ENCODE measurements around the gene CCDC24.

The CCDC24 gene

GRCh38 chr1:43996733-43997115, 5.3 kb downstream of the CCDC24 start:
- H3F3A ChIP-seq (ENCODE audit: insufficient read depth, low read length), result no peaks in the 10 kb centered on the region
- no peak overlapping the region for H2AFZ ChIP-seq (ENCODE audit: low read length)
- no peaks in the 10 kb centered on the region for H3K36me3 ChIP-seq (ENCODE audit: insufficient read depth, low read length)
- H3K9ac ChIP-seq (ENCODE audit: low read length), result no peak overlapping the region
- no peaks in the 10 kb centered on the region for H3K9me2 ChIP-seq (ENCODE audit: low read depth, low read length)
- no peaks in the 10 kb centered on the region for H3K79me2 ChIP-seq (ENCODE audit: insufficient read depth, low read length)
- no peaks in the 10 kb centered on the region for H3K9me3 ChIP-seq (ENCODE audit: low read length)
- TF ChIP-seq, protein P1, sequence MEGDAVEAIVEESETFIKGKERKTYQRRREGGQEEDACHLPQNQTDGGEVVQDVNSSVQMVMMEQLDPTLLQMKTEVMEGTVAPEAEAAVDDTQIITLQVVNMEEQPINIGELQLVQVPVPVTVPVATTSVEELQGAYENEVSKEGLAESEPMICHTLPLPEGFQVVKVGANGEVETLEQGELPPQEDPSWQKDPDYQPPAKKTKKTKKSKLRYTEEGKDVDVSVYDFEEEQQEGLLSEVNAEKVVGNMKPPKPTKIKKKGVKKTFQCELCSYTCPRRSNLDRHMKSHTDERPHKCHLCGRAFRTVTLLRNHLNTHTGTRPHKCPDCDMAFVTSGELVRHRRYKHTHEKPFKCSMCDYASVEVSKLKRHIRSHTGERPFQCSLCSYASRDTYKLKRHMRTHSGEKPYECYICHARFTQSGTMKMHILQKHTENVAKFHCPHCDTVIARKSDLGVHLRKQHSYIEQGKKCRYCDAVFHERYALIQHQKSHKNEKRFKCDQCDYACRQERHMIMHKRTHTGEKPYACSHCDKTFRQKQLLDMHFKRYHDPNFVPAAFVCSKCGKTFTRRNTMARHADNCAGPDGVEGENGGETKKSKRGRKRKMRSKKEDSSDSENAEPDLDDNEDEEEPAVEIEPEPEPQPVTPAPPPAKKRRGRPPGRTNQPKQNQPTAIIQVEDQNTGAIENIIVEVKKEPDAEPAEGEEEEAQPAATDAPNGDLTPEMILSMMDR (IDR thresholded peaks at IDR 0.05; ENCODE audit: low read length), result no peak
- no peak for TF ChIP-seq EZH2 (IDR thresholded peaks at IDR 0.05; ENCODE audit: borderline replicate concordance, low read length)
- H3K4me3 ChIP-seq (ENCODE audit: low read depth, low read length, poor library complexity, severe bottlenecking), result no peak overlapping the region
- H3K27ac ChIP-seq (ENCODE audit: low read depth, low read length, poor library complexity, severe bottlenecking), result no peak overlapping the region
- peaks cover 7% of the 10 kb centered on the region for H3K4me1 ChIP-seq (ENCODE audit: insufficient read depth, low read length, severe bottlenecking)
- H3K27me3 ChIP-seq (ENCODE audit: insufficient read depth, low read length), result no peaks in the 10 kb centered on the region; the same call in 1 of the 2 replicates
- no peaks in the 10 kb centered on the region for H4K20me1 ChIP-seq (ENCODE audit: insufficient read depth, low read length)
- no peak overlapping the region for H3K4me2 ChIP-seq (ENCODE audit: low read length)

- H3K27ac ChIP-seq (ENCODE audit: low read depth, low read length, poor library complexity, severe bottlenecking), result no peak overlapping the region
- H3K27me3 ChIP-seq (ENCODE audit: insufficient read depth, low read length), result no peaks in the 10 kb centered on the region; the same call in 1 of the 2 replicates
- H3F3A ChIP-seq (ENCODE audit: insufficient read depth, low read length), result no peaks in the 10 kb centered on the region
- H3K4me2 ChIP-seq (ENCODE audit: low read length), result no peak overlapping the region
- H3K9me3 ChIP-seq (ENCODE audit: low read length), result no peaks in the 10 kb centered on the region
- H3K9ac ChIP-seq (ENCODE audit: low read length), result no peak overlapping the region
- peaks cover 1% of the 10 kb centered on the region for H3K4me1 ChIP-seq (ENCODE audit: insufficient read depth, low read length, severe bottlenecking)
- H2AFZ ChIP-seq (ENCODE audit: low read length), result no peak overlapping the region
- no peaks in the 10 kb centered on the region for H4K20me1 ChIP-seq (ENCODE audit: insufficient read depth, low read length)
- H3K4me3 ChIP-seq (ENCODE audit: low read depth, low read length, poor library complexity, severe bottlenecking), result no peak overlapping the region
- no peaks in the 10 kb centered on the region for H3K36me3 ChIP-seq (ENCODE audit: insufficient read depth, low read length)
- H3K79me2 ChIP-seq (ENCODE audit: insufficient read depth, low read length), result no peaks in the 10 kb centered on the region
- TF ChIP-seq, protein P1 (IDR thresholded peaks at IDR 0.05; ENCODE audit: low read length), result no peak
- TF ChIP-seq EZH2 (IDR thresholded peaks at IDR 0.05; ENCODE audit: borderline replicate concordance, low read length), result no peak
- H3K9me2 ChIP-seq (ENCODE audit: low read depth, low read length), result no peaks in the 10 kb centered on the region
Measured at GRCh38 chr1:43997295-43997999, 6.0 kb downstream of the CCDC24 start.

DNA sequence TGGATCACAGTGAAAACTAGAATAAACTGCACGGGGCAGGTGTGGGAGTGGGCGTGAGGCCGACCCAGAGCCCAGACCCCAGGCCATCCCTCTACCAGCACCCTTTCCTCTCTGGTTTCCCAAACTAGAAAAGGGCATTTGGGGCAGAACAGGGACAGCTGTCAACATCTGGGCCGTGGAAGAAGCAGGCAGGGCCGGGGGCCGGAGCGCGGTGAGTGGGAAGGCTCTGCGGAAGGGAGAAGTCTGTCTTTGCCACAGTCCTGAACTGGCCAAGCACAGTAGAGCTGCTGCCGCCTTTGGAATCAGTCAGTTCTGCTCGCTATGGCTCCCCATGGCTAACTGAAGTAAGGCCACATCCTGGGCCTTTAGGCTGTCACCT, 6.6 kb downstream of the CCDC24 start:
- Histone ChIP-seq H3K27me3 (ENCODE audit: insufficient read depth, low read length) (no peaks in the 10 kb centered on the region), H3K4me2 (ENCODE audit: low read length) (no peak overlapping the region), H3K9ac (ENCODE audit: low read length) (no peak overlapping the region), H4K20me1 (ENCODE audit: insufficient read depth, low read length) (no peaks in the 10 kb centered on the region), H2AFZ (ENCODE audit: low read length) (no peak overlapping the region), H3K9me2 (ENCODE audit: low read depth, low read length) (no peaks in the 10 kb centered on the region), H3K27ac (ENCODE audit: low read depth, low read length, poor library complexity, severe bottlenecking) (no peak overlapping the region), H3K4me1 (ENCODE audit: insufficient read depth, low read length, severe bottlenecking) (no peaks in the 10 kb centered on the region), H3F3A (ENCODE audit: insufficient read depth, low read length) (no peaks in the 10 kb centered on the region), H3K79me2 (ENCODE audit: insufficient read depth, low read length) (no peaks in the 10 kb centered on the region), H3K36me3 (ENCODE audit: insufficient read depth, low read length) (no peaks in the 10 kb centered on the region), H3K9me3 (ENCODE audit: low read length) (no peaks in the 10 kb centered on the region), H3K4me3 (ENCODE audit: low read depth, low read length, poor library complexity, severe bottlenecking) (no peak overlapping the region)
- no peak for TF ChIP-seq EZH2 (IDR thresholded peaks at IDR 0.05; ENCODE audit: borderline replicate concordance, low read length)
- TF ChIP-seq, protein P1 (IDR thresholded peaks at IDR 0.05; ENCODE audit: low read length), result no peak
